ENCODE results near the gene SGCD. TPM values are rescaled to one million over a fixed set of nuclear protein-coding genes. Genes with fewer than 3 reads are reported as not detected.

Gene SGCD
- polyA plus RNA-seq, 1 of the 3 experiments (the other 2 are of a cell fraction) = 0.87 TPM

DNA sequence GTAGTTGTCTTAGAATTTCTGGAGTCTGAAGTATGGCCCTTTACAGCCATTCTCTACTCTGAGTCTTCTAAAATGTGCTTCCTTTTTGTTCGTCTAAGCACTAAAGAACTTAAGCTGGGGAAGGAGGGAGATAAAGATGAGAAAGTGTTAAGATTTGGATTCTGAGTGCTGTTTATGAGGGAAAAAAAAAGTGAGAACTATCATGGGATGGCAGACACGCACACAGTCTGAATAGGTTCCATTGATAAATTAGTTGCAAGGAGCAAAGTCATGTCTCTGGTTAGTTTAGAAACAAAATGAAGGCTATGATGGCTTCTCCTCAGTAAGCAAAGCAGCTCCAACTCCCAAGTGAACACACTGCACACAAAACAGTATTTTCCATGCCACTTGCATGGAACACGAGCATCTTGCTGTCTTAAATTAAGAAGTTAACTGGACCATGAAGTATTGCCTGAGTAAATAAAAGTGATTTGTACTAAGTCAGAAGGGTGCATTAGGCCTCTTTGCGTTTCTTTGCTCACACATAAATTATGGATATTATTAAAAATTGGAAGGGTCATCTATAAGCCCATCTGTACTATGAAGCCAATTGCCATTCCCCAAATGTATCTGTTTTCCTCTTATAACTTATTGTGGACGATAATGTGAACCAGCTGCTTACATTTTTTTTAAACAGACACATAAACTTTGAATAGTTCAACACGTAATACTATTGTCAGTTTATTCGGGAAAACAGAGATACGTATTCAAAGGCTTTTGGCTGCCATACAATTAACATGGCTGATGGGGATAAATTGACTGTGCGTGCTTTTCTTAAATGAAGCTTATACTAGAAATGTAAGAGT, 199.3 kb downstream of the SGCD start:
- H3K79me2 ChIP-seq (ENCODE audit: insufficient read depth) = no peaks in the 10 kb centered on the region
- TF ChIP-seq, protein P1, sequence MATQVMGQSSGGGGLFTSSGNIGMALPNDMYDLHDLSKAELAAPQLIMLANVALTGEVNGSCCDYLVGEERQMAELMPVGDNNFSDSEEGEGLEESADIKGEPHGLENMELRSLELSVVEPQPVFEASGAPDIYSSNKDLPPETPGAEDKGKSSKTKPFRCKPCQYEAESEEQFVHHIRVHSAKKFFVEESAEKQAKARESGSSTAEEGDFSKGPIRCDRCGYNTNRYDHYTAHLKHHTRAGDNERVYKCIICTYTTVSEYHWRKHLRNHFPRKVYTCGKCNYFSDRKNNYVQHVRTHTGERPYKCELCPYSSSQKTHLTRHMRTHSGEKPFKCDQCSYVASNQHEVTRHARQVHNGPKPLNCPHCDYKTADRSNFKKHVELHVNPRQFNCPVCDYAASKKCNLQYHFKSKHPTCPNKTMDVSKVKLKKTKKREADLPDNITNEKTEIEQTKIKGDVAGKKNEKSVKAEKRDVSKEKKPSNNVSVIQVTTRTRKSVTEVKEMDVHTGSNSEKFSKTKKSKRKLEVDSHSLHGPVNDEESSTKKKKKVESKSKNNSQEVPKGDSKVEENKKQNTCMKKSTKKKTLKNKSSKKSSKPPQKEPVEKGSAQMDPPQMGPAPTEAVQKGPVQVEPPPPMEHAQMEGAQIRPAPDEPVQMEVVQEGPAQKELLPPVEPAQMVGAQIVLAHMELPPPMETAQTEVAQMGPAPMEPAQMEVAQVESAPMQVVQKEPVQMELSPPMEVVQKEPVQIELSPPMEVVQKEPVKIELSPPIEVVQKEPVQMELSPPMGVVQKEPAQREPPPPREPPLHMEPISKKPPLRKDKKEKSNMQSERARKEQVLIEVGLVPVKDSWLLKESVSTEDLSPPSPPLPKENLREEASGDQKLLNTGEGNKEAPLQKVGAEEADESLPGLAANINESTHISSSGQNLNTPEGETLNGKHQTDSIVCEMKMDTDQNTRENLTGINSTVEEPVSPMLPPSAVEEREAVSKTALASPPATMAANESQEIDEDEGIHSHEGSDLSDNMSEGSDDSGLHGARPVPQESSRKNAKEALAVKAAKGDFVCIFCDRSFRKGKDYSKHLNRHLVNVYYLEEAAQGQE (IDR thresholded peaks at IDR 0.05; ENCODE audit: low read depth, low read length) = no peak
- TF ChIP-seq TCF12 (IDR thresholded peaks at IDR 0.05) = no peak
- TF ChIP-seq GABPA (IDR thresholded peaks at IDR 0.05; ENCODE audit: low read depth) = no peak
- no peak for TF ChIP-seq MEF2A (IDR thresholded peaks at IDR 0.05; ENCODE audit: borderline replicate concordance, low read depth)
- TF ChIP-seq, protein P2, sequence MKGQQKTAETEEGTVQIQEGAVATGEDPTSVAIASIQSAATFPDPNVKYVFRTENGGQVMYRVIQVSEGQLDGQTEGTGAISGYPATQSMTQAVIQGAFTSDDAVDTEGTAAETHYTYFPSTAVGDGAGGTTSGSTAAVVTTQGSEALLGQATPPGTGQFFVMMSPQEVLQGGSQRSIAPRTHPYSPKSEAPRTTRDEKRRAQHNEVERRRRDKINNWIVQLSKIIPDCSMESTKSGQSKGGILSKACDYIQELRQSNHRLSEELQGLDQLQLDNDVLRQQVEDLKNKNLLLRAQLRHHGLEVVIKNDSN (IDR thresholded peaks at IDR 0.05; ENCODE audit: borderline replicate concordance, low read depth) = no peak
- TF ChIP-seq EZH2phosphoT487 (IDR thresholded peaks at IDR 0.05; ENCODE audit: borderline replicate concordance, low read depth) = no peak
- no peak for TF ChIP-seq FOXJ3 (CRISPR knock-in tag; IDR thresholded peaks at IDR 0.05)
- CTCF ChIA-PET = interaction anchor here (0.7 kb wide), 1 partner anchor 606 kb away, joined by 3 read pairs; no protein-coding TSS in a partner anchor
- no peak overlapping the region for H2AFZ ChIP-seq (ENCODE audit: low read depth)
- H3K36me3 ChIP-seq (replicated peaks in 1 of 2; ENCODE audit: control insufficient read depth in 1 of 2, insufficient read depth in 2 of 2, low read length in 1 of 2) = no peaks in the 10 kb centered on the region
- WGBS (ENCODE audit: low lambda C conversion rate) = 45% methylated on average over 9 of the region's 9 CpGs
- peaks cover 0 to 2% of the 10 kb centered on the region in 2 experiments; a peak in 1 of 4 replicates for H3K4me1 ChIP-seq (ENCODE audit: control insufficient read depth in 1 of 2, insufficient read depth in 2 of 2, low read depth in 1 of 2, low read length in 1 of 2)
- DNase-seq = no peak
- H3K9me3 ChIP-seq = no peaks in the 10 kb centered on the region
- POLR2A ChIA-PET = no interaction called here
- H3K27me3 ChIP-seq (ENCODE audit: insufficient read depth) = no peaks in the 10 kb centered on the region
- no peak overlapping the region for H3K27ac ChIP-seq (ENCODE audit: low read depth in 2 of 2, low read length in 1 of 2)
- no peaks in the 10 kb centered on the region for H3F3A ChIP-seq (replicated peaks; ENCODE audit: insufficient read depth)
- H3K9me2 ChIP-seq = 0 out of 2 replicates have a peak, but pooled peaks cover 3% of the 10 kb centered on the region
- no peak overlapping the region for H3K4me3 ChIP-seq (ENCODE audit: low read depth in 2 of 2, low read length in 1 of 2)
- H4K20me1 ChIP-seq (ENCODE audit: insufficient read depth) = no peaks in the 10 kb centered on the region
- no peak overlapping the region for H3K9ac ChIP-seq
- H3K4me2 ChIP-seq = no peak overlapping the region

DNA sequence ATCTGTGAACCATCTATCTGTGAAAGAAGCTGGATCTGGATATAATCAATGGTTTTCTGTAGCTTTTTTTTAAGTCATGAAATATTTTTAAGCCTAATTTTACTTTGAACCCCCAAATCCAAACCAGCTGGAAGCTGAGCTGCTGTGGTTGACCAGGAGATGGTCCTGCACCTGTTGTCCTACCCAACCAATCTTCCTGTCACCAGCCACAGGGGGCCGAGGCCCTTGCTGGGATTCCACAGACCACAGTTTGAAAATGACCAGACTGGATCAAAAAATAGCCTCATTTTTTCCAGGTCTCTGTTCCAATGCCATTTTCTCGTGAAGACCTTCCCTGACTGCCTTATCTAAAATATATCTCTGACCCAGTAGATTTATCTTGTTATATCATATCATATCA, 200.6 kb downstream of the SGCD start:
- Histone ChIP-seq H2AFZ (ENCODE audit: low read depth) (no peak overlapping the region), H3K27me3 (ENCODE audit: insufficient read depth) (no peaks in the 10 kb centered on the region), H3K9me3 (no peaks in the 10 kb centered on the region), H3K4me1 (ENCODE audit: control insufficient read depth in 1 of 2, insufficient read depth in 2 of 2, low read depth in 1 of 2, low read length in 1 of 2) (peaks cover 0 to 2% of the 10 kb centered on the region in 2 experiments; a peak in 1 of 4 replicates), H3K27ac (ENCODE audit: low read depth in 2 of 2, low read length in 1 of 2) (no peak overlapping the region), H3K79me2 (ENCODE audit: insufficient read depth) (no peaks in the 10 kb centered on the region), H3K9me2 (0 out of 2 replicates have a peak, but pooled peaks cover 3% of the 10 kb centered on the region), H3F3A (replicated peaks; ENCODE audit: insufficient read depth) (no peaks in the 10 kb centered on the region), H4K20me1 (ENCODE audit: insufficient read depth) (no peaks in the 10 kb centered on the region), H3K9ac (no peak overlapping the region), H3K4me3 (ENCODE audit: low read depth in 2 of 2, low read length in 1 of 2) (no peak overlapping the region), H3K4me2 (no peak overlapping the region), H3K36me3 (replicated peaks in 1 of 2; ENCODE audit: control insufficient read depth in 1 of 2, insufficient read depth in 2 of 2, low read length in 1 of 2) (no peaks in the 10 kb centered on the region)
- DNase-seq = no peak
- TF ChIP-seq, protein P3, sequence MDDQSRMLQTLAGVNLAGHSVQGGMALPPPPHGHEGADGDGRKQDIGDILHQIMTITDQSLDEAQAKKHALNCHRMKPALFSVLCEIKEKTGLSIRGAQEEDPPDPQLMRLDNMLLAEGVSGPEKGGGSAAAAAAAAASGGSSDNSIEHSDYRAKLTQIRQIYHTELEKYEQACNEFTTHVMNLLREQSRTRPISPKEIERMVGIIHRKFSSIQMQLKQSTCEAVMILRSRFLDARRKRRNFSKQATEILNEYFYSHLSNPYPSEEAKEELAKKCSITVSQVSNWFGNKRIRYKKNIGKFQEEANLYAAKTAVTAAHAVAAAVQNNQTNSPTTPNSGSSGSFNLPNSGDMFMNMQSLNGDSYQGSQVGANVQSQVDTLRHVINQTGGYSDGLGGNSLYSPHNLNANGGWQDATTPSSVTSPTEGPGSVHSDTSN (IDR thresholded peaks at IDR 0.05) = no peak
- TF ChIP-seq, protein P4, sequence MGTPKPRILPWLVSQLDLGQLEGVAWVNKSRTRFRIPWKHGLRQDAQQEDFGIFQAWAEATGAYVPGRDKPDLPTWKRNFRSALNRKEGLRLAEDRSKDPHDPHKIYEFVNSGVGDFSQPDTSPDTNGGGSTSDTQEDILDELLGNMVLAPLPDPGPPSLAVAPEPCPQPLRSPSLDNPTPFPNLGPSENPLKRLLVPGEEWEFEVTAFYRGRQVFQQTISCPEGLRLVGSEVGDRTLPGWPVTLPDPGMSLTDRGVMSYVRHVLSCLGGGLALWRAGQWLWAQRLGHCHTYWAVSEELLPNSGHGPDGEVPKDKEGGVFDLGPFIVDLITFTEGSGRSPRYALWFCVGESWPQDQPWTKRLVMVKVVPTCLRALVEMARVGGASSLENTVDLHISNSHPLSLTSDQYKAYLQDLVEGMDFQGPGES (IDR thresholded peaks at IDR 0.05; ENCODE audit: low read depth, low read length) = no peak
- TF ChIP-seq, protein P5, sequence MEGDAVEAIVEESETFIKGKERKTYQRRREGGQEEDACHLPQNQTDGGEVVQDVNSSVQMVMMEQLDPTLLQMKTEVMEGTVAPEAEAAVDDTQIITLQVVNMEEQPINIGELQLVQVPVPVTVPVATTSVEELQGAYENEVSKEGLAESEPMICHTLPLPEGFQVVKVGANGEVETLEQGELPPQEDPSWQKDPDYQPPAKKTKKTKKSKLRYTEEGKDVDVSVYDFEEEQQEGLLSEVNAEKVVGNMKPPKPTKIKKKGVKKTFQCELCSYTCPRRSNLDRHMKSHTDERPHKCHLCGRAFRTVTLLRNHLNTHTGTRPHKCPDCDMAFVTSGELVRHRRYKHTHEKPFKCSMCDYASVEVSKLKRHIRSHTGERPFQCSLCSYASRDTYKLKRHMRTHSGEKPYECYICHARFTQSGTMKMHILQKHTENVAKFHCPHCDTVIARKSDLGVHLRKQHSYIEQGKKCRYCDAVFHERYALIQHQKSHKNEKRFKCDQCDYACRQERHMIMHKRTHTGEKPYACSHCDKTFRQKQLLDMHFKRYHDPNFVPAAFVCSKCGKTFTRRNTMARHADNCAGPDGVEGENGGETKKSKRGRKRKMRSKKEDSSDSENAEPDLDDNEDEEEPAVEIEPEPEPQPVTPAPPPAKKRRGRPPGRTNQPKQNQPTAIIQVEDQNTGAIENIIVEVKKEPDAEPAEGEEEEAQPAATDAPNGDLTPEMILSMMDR (IDR thresholded peaks at IDR 0.05) = no peak
- TF ChIP-seq CHD2 (IDR thresholded peaks at IDR 0.05; ENCODE audit: low read length, partially characterized antibody) (no peak), TAF1 (IDR thresholded peaks at IDR 0.05; ENCODE audit: borderline replicate concordance, low read depth, low read length) (no peak), GATA2 (CRISPR knock-in tag; IDR thresholded peaks at IDR 0.05) (no peak), POLR2AphosphoS5 (IDR thresholded peaks at IDR 0.05; ENCODE audit: low read depth, low read length) (no peak), RCOR1 (IDR thresholded peaks at IDR 0.05; ENCODE audit: low read length) (no peak), GABPA (IDR thresholded peaks at IDR 0.05; ENCODE audit: low read depth) (no peak), TEAD4 (IDR thresholded peaks at IDR 0.05; ENCODE audit: borderline replicate concordance, insufficient read depth) (no peak)
- 24% methylated on average over 2 of the region's 2 CpGs for WGBS (ENCODE audit: low lambda C conversion rate)
- POLR2A ChIA-PET = no interaction called here
- CTCF ChIA-PET = no interaction called here

Measured in SK-N-SH (cell line).